H1 (cell line): Measurements from ENCODE around the gene TRIM27. TPM values are rescaled to one million over a fixed set of nuclear protein-coding genes. Genes with fewer than 3 reads are reported as not detected.

Experiments used
- CTCF ChIA-PET: fragments of 300-600 bp; sonication (Branson Sonifier 250); formaldehyde crosslinking; loops from one replicate; lab custom pipeline; 2021; ENCODE audit not compliant: partially characterized antibody; lab: Charles Lee
- POLR2A ChIA-PET: fragments of 300-600 bp; sonication (Branson Sonifier 250); formaldehyde crosslinking; loops from one replicate; lab custom pipeline; 2021; ENCODE audit warnings: inconsistent platforms; ENCODE audit not compliant: partially characterized antibody; lab: Charles Lee
- DNase-seq, 2 experiments: peaks; one replicate each; pipeline versions ENCODE4 v3.0.0 to v3.0.0-alpha.2; 2010 to 2022; ENCODE audit warnings: low spot score in 2 of 2, low read depth in 1 of 2, mixed read lengths in 1 of 2
- FAIRE-seq: peaks from 2 replicates; lab custom pipeline; 2011; peaks lifted over from hg19 to GRCh38; lab: Jason Lieb, UNC
- H2AFZ ChIP-seq: 2 replicates; pipeline ENCODE4 v1.8.1; 2012; ENCODE audit warnings: low read length, inconsistent platforms
- H2AK5ac ChIP-seq: 2 replicates; pipeline ENCODE4 v1.6.1; 2013; ENCODE audit warnings: low read depth, low read length
- H2BK120ac ChIP-seq: replicated peaks from 2 replicates; pipeline ENCODE3; 2013; ENCODE audit warnings: low read depth, low read length, inconsistent platforms
- H2BK12ac ChIP-seq: 2 replicates; pipeline ENCODE4 v1.6.1; 2013; ENCODE audit warnings: low read depth, low read length
- H2BK15ac ChIP-seq: 2 replicates; pipeline ENCODE4 v1.6.1; 2013; ENCODE audit warnings: low read length
- H2BK20ac ChIP-seq: 2 replicates; pipeline ENCODE4 v1.6.1; 2013; ENCODE audit warnings: low read length
- H2BK5ac ChIP-seq: 2 replicates; pipeline ENCODE4 v1.6.1; 2013; ENCODE audit warnings: low read depth, low read length
- H3K14ac ChIP-seq: 2 replicates; pipeline ENCODE4 v1.6.1; 2013; ENCODE audit warnings: inconsistent platforms; ENCODE audit not compliant: insufficient read length
- H3K18ac ChIP-seq: 2 replicates; pipeline ENCODE4 v1.6.1; 2013; ENCODE audit warnings: low read length; ENCODE audit errors: extremely low read depth
- H3K23ac ChIP-seq: 2 replicates; pipeline ENCODE4 v1.6.1; 2013; ENCODE audit warnings: inconsistent platforms; ENCODE audit not compliant: insufficient read length
- H3K23me2 ChIP-seq: 2 replicates; pipeline ENCODE4 v1.6.1; 2013; ENCODE audit warnings: low read depth, low read length
- H3K27ac ChIP-seq: 2 replicates; pipeline ENCODE4 v1.6.1; 2011; ENCODE audit warnings: low read depth, low read length, inconsistent platforms
- H3K27me3 ChIP-seq, 4 experiments: replicated peaks in 1 of 4; 1 replicate in 1 of 4; 2 replicates in 3 of 4; pipeline versions ENCODE4 v1.6.1 to v1.8.1; 2011 to 2013; ENCODE audit warnings: low read length in 3 of 4, mild to moderate bottlenecking in 3 of 4, inconsistent platforms in 2 of 4, mixed read lengths in 2 of 4, moderate library complexity in 1 of 4; ENCODE audit not compliant: control insufficient read depth in 3 of 4, insufficient read depth in 3 of 4; ENCODE audit errors: extremely low read depth in 1 of 4
- H3K36me3 ChIP-seq, 4 experiments: 2 replicates each; pipeline versions ENCODE4 v1.6.1 to v1.8.1; 2011 to 2013; ENCODE audit warnings: mild to moderate bottlenecking in 4 of 4, low read length in 3 of 4, moderate library complexity in 2 of 4, control low read depth in 1 of 4, inconsistent platforms in 1 of 4; ENCODE audit not compliant: insufficient read depth in 4 of 4, control insufficient read depth in 2 of 4
- H3K4ac ChIP-seq: replicated peaks from 2 replicates; pipeline ENCODE3; 2013; ENCODE audit warnings: low read length, low read depth, mixed read lengths, inconsistent platforms; ENCODE audit not compliant: insufficient read length
- H3K4me1 ChIP-seq, 4 experiments: replicated peaks in 1 of 4; 1 replicate in 1 of 4; 2 replicates in 3 of 4; pipeline versions ENCODE4 v1.6.1 to v1.8.1; 2011 to 2013; ENCODE audit warnings: low read length in 3 of 4, inconsistent platforms in 2 of 4, mixed read lengths in 1 of 4; ENCODE audit not compliant: insufficient read depth in 4 of 4, control insufficient read depth in 3 of 4
- H3K4me2 ChIP-seq, 2 experiments: 2 replicates each; pipeline versions ENCODE4 v1.6.1 to v1.8.1; 2011 to 2013; ENCODE audit warnings: low read depth in 2 of 2, low read length in 2 of 2, control low read depth in 1 of 2, inconsistent platforms in 1 of 2, mild to moderate bottlenecking in 1 of 2; ENCODE audit not compliant: insufficient read depth in 1 of 2
- H3K4me3 ChIP-seq, 4 experiments: fragments of 200-600, 300-600 bp in 1 of 4; sonication (generic), shearing (Covaris generic), sonication (Bioruptor Twin) in 1 of 4; 2 replicates each; pipeline versions ENCODE4 v1.5.1 to v1.8.1; 2011 to 2016; ENCODE audit warnings: low read length in 4 of 4, low read depth in 3 of 4, control low read depth in 2 of 4, inconsistent platforms in 2 of 4, mild to moderate bottlenecking in 2 of 4, mixed read lengths in 1 of 4, moderate library complexity in 1 of 4; ENCODE audit not compliant: insufficient read depth in 2 of 4; ENCODE audit errors: extremely low read depth in 1 of 4
- H3K56ac ChIP-seq: replicated peaks from 2 replicates; pipeline ENCODE3; 2013; ENCODE audit warnings: low read depth, mild to moderate bottlenecking, mixed read lengths, low read length, inconsistent platforms; ENCODE audit not compliant: insufficient read length
- H3K79me1 ChIP-seq: 2 replicates; pipeline ENCODE4 v1.6.1; 2013; ENCODE audit warnings: low read depth, low read length, control low read depth
- H3K79me2 ChIP-seq, 2 experiments: 2 replicates each; pipeline versions ENCODE4 v1.6.1 to v1.8.1; 2012 to 2013; ENCODE audit warnings: low read length in 2 of 2, mild to moderate bottlenecking in 2 of 2, inconsistent platforms in 1 of 2; ENCODE audit not compliant: insufficient read depth in 2 of 2, control insufficient read depth in 1 of 2
- H3K9ac ChIP-seq, 4 experiments: replicated peaks in 1 of 4; 1 replicate in 1 of 4; 2 replicates in 3 of 4; pipeline versions ENCODE4 v1.6.1 to v1.8.1; 2011 to 2013; ENCODE audit warnings: low read depth in 3 of 4, low read length in 3 of 4, control low read depth in 2 of 4, mild to moderate bottlenecking in 2 of 4, moderate library complexity in 2 of 4, inconsistent platforms in 1 of 4; ENCODE audit errors: extremely low read depth in 1 of 4
- H3K9me3 ChIP-seq, 2 experiments: 2 replicates each; pipeline versions ENCODE4 v1.6.1 to v1.8.1; 2012 to 2013; ENCODE audit warnings: mild to moderate bottlenecking in 2 of 2, moderate library complexity in 2 of 2, control low read depth in 1 of 2, inconsistent platforms in 1 of 2, low read depth in 1 of 2, low read length in 1 of 2, mixed read lengths in 1 of 2; ENCODE audit not compliant: insufficient read depth in 2 of 2
- H4K20me1 ChIP-seq, 2 experiments: replicated peaks in 1 of 2; 2 replicates each; pipeline versions ENCODE3 to v1.8.1; 2011 to 2013; ENCODE audit warnings: inconsistent platforms in 2 of 2, low read length in 2 of 2, mild to moderate bottlenecking in 1 of 2; ENCODE audit not compliant: insufficient read depth in 2 of 2, control insufficient read depth in 1 of 2
- H4K5ac ChIP-seq: 2 replicates; pipeline ENCODE4 v1.6.1; 2013; ENCODE audit warnings: low read length, low read depth, mixed read lengths, inconsistent platforms; ENCODE audit not compliant: insufficient read length
- H4K8ac ChIP-seq: 2 replicates; pipeline ENCODE4 v1.8.0; 2013; ENCODE audit warnings: mild to moderate bottlenecking, moderate library complexity, low read length, inconsistent platforms; ENCODE audit not compliant: insufficient read depth; ENCODE audit errors: extremely low read depth
- H4K91ac ChIP-seq: replicated peaks from 2 replicates; pipeline ENCODE3; 2013; ENCODE audit warnings: low read length, mixed read lengths, inconsistent platforms; ENCODE audit not compliant: insufficient read length
- CBX5 ChIP-seq: fragments of 300-800, 300-1000 bp; sonication (generic); IDR thresholded peaks from 2 replicates; pipeline ENCODE4 v1.7.1; 2016; ENCODE audit warnings: antibody characterized with exemption, low read length, low read depth
- EGR1 ChIP-seq: IDR thresholded peaks from 2 replicates; pipeline ENCODE4 v1.6.1; 2011; ENCODE audit warnings: low read depth, low read length, borderline replicate concordance
- EZH2 ChIP-seq: fragments of 200-600 bp; sonication (generic); IDR thresholded peaks from 2 replicates; pipeline ENCODE4 v1.7.1; 2012; ENCODE audit warnings: low read depth, mild to moderate bottlenecking, moderate library complexity, low read length, inconsistent platforms; ENCODE audit not compliant: severe bottlenecking
- PHF8 ChIP-seq: fragments of 200-600 bp; sonication (generic); conservative IDR thresholded peaks from 2 replicates; pipeline ENCODE4 v1.7.1; 2012; ENCODE audit warnings: low read depth, mild to moderate bottlenecking, inconsistent platforms, low read length, moderate library complexity
- RAD21 ChIP-seq, 2 experiments: IDR thresholded peaks in 1 of 2; conservative IDR thresholded peaks in 1 of 2; 2 replicates each; pipeline ENCODE4 v1.6.1; 2011; ENCODE audit warnings: low read depth in 2 of 2, low read length in 2 of 2, improper control_type of control experiment in 1 of 2, inconsistent platforms in 1 of 2, mild to moderate bottlenecking in 1 of 2, moderate library complexity in 1 of 2
- SUZ12 ChIP-seq: fragments of 200-600 bp; sonication (generic); IDR thresholded peaks from 2 replicates; pipeline ENCODE4 v1.6.1; 2012; ENCODE audit warnings: mild to moderate bottlenecking, inconsistent platforms, low read length, moderate library complexity, mixed read lengths
- WGBS, 2 experiments: shearing (Covaris generic) in 1 of 2; methylation state at CpG; one replicate each; pipeline versions ENCODE4 v1.1.6 to v1.1.7; 2013 to 2015; ENCODE audit warnings: low lambda C conversion rate in 2 of 2, mixed read lengths in 2 of 2, inconsistent platforms in 1 of 2, low coverage in 1 of 2, missing lambda C conversion rate in 1 of 2; ENCODE audit not compliant: insufficient replicate concordance in 2 of 2, insufficient coverage in 1 of 2, insufficient read length in 1 of 2; ENCODE audit errors: extremely low coverage in 1 of 2, missing lambda C conversion rate in 1 of 2; 5-methylcytosine and 5-hydroxymethylcytosine counted together
- polyA plus RNA-seq, 7 experiments: library from polyadenylated mRNA; depleted of rRNA in 3 of 7; stranded (reverse) in 5 of 7; unstranded in 2 of 7; fragments of >200 nt in 5 of 7; fragments of 200-250 nt in 2 of 7; gene quantifications; 1 replicate in 5 of 7; 2 replicates in 1 of 7; 4 replicates in 1 of 7; pipeline versions ENCODE4 v1.2.1 to v1.2.3, GENCODE V29; 2011 to 2013; ENCODE audit warnings: missing spikeins in 2 of 7, mixed read lengths in 2 of 7
- total RNA-seq: library from RNA; stranded (reverse); fragmentation: NEBNext Ultra II Directional; extraction: Animal tissue kit (Norgen Biotek cat#: 25700); gene quantifications from 2 replicates; pipeline ENCODE4 v1.2.1, GENCODE V29; 2021
- TF ChIP-seq, protein P1 (sequence below), 3 experiments: IDR thresholded peaks; 1 replicate in 2 of 3; 2 replicates in 1 of 3; pipeline versions ENCODE4 v1.5.1 to v1.6.1; 2011; ENCODE audit warnings: low read length in 3 of 3, mild to moderate bottlenecking in 3 of 3, inconsistent platforms in 2 of 3, low read depth in 1 of 3, moderate library complexity in 1 of 3; ENCODE audit not compliant: insufficient read depth in 1 of 3; ENCODE audit errors: control extremely low read depth in 1 of 3

The TRIM27 gene
- total and polyA plus RNA-seq, 2 of the 8 experiments (the other 6 are each of a cell fraction or from before 2014, with no cell fraction given): 76.4 to 85.9 TPM

DNA sequence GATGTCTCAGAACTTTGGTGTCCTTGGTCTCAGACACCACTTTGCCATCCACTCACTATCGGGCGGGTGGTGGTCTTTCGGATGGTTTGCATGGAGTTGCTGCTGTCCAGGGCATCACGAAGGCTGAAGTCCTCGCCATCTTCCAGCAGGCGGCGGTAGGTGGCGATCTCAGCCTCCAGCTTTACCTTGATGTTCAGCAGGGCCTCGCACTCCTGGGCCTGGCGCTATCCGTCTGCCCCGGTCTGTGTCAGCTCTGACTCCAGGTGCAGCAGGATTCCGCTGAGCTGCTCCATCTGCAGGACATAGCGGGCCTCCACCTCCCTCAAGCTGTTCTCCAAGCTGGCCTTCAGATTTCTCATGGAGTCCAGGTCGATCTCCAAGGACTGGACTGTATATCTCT, 45.3 kb upstream of the TRIM27 start:
- no peaks in the 10 kb centered on the region for H3K4me1 ChIP-seq
- WGBS, 2 experiments: 72% methylated on average over 12 of the region's 15 CpGs; no CpG with 5 or more reads in 1 of the 2 experiments
- H3K36me3 ChIP-seq: no peaks in the 10 kb centered on the region
- no peak overlapping the region for H2BK5ac ChIP-seq
- FAIRE-seq: no peak
- H3K23ac ChIP-seq: no peak overlapping the region
- no peak overlapping the region for H3K18ac ChIP-seq
- no peak overlapping the region for H2AK5ac ChIP-seq
- no peak overlapping the region for H3K9ac ChIP-seq
- H3K56ac ChIP-seq: no peak overlapping the region
- H3K9me3 ChIP-seq: peaks cover 0 to 4% of the 10 kb centered on the region in 2 experiments; a peak in 1 of 4 replicates
- no peaks in the 10 kb centered on the region for H3K79me1 ChIP-seq
- H2BK120ac ChIP-seq: no peak overlapping the region
- H4K5ac ChIP-seq: no peak overlapping the region
- H4K20me1 ChIP-seq: no peaks in the 10 kb centered on the region
- H3K23me2 ChIP-seq: no peaks in the 10 kb centered on the region
- no peak overlapping the region for H3K27ac ChIP-seq
- no peak overlapping the region for H4K8ac ChIP-seq
- H2BK12ac ChIP-seq: no peak overlapping the region
- H2AFZ ChIP-seq: no peak overlapping the region
- CTCF ChIA-PET: interaction anchor here (0.8 to 2.5 kb wide), 7 partner anchors 10 to 131 kb away, joined by 3 to 19 read pairs (median 6); no protein-coding TSS in a partner anchor
- H3K4me3 ChIP-seq: no peak overlapping the region
- no peak overlapping the region for H4K91ac ChIP-seq
- H3K27me3 ChIP-seq: no peaks in the 10 kb centered on the region
- TF ChIP-seq CBX5 (no peak), SUZ12 (no peak), RAD21 (IDR thresholded peaks at IDR 0.05 in 1 of 2, conservative IDR thresholded peaks at IDR 0.05 in 1 of 2; ENCODE audit: low read depth in 2 of 2, low read length in 2 of 2) (peak; percentile 15 to 46; a peak in 3 of 4 replicates), PHF8 (no peak), EZH2 (no peak), EGR1 (no peak)
- TF ChIP-seq, protein P1, sequence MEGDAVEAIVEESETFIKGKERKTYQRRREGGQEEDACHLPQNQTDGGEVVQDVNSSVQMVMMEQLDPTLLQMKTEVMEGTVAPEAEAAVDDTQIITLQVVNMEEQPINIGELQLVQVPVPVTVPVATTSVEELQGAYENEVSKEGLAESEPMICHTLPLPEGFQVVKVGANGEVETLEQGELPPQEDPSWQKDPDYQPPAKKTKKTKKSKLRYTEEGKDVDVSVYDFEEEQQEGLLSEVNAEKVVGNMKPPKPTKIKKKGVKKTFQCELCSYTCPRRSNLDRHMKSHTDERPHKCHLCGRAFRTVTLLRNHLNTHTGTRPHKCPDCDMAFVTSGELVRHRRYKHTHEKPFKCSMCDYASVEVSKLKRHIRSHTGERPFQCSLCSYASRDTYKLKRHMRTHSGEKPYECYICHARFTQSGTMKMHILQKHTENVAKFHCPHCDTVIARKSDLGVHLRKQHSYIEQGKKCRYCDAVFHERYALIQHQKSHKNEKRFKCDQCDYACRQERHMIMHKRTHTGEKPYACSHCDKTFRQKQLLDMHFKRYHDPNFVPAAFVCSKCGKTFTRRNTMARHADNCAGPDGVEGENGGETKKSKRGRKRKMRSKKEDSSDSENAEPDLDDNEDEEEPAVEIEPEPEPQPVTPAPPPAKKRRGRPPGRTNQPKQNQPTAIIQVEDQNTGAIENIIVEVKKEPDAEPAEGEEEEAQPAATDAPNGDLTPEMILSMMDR (IDR thresholded peaks at IDR 0.05; ENCODE audit: control extremely low read depth in 1 of 3, insufficient read depth in 1 of 3, low read depth in 1 of 3, low read length in 3 of 3): peak; percentile 55 to 73 (median 60)
- TF ChIP-seq, all 59 proteins: peak for 2
- Histone ChIP-seq H3K14ac (no peak overlapping the region), H3K4me2 (no peak overlapping the region), H3K4ac (no peak overlapping the region), H2BK20ac (no peak overlapping the region), H3K79me2 (no peaks in the 10 kb centered on the region), H2BK15ac (no peak overlapping the region)
- peak in 1 of 2 experiments; percentile 76 for DNase-seq
- POLR2A ChIA-PET: interaction anchor here (0.7 to 0.9 kb wide), 2 partner anchors 16 to 131 kb away, joined by 3 to 4 read pairs; no protein-coding TSS in a partner anchor
